Measurements from ENCODE around the gene COMT. TPM values are rescaled to one million over a fixed set of nuclear protein-coding genes. Genes with fewer than 3 reads are reported as not detected.

COMT gene
- total RNA-seq, 1 donor from 2014 or later: 175 TPM

- no peak for TF ChIP-seq CTCF (IDR thresholded peaks at IDR 0.05)
- ATAC-seq: peak; percentile 58
- H3K4me1 ChIP-seq: peaks cover 29% of the 10 kb centered on the region
- intact Hi-C loops (cut with DNase I): no loop called here
- no peaks in the 10 kb centered on the region for H3K27me3 ChIP-seq
- peak overlapping the region; percentile 82 for H3K27ac ChIP-seq
- no peaks in the 10 kb centered on the region for H3K9me3 ChIP-seq
- no peaks in the 10 kb centered on the region for H3K36me3 ChIP-seq
- no peak overlapping the region for H3K4me3 ChIP-seq
- no peak for DNase-seq
Measured at GRCh38 chr22:19995611-19996339, 54.2 kb downstream of the COMT start.

- Histone ChIP-seq H3K27me3 (no peaks in the 10 kb centered on the region), H3K9me3 (no peaks in the 10 kb centered on the region), H3K4me3 (no peak overlapping the region), H3K27ac (peak overlapping the region; percentile 82), H3K4me1 (peaks cover 37% of the 10 kb centered on the region), H3K36me3 (no peaks in the 10 kb centered on the region)
- ATAC-seq: no peak
- no peak for TF ChIP-seq CTCF (IDR thresholded peaks at IDR 0.05)
- intact Hi-C loops (cut with DNase I): no loop called here
- DNase-seq: no peak
Measured at GRCh38 chr22:19996694-19997384, 55.3 kb downstream of the COMT start.

DNA sequence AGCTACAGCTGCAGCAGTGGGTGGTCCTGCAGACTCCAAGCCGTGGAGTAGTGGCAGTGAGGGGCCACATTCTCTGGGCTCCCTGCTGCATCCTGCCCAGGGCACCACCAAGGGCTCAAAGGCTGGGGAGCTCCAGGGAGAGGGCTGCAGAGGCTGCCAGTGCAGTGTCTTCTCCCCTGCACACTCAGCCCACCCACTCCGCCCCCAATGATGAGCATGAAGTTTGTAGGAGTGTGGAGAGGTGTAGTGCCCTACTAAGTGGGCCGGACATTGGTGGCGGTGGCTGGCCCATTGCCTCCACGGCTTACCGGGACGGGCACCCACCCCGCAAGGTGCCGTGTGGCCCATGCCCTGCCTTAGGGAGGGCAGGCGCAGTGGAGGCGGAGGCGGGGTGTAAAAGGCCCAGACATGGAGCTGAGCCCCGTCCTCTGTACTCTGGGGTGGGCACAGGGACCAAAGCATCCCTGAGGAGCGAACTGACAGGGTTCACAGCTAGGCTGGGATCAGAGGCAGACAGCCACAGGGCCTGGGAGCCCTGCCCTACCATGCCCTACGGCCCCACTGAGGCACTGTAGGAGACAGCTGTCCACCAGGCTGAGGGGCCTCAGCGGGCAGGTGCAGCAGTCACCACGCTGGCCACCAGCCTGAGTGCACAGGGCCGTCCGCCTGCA, 56.1 kb downstream of the COMT start:
- no peak for TF ChIP-seq CTCF (IDR thresholded peaks at IDR 0.05)
- Histone ChIP-seq H3K9me3 (no peaks in the 10 kb centered on the region), H3K27ac (no peak overlapping the region), H3K4me3 (no peak overlapping the region), H3K36me3 (no peaks in the 10 kb centered on the region), H3K4me1 (peaks cover 44% of the 10 kb centered on the region), H3K27me3 (no peaks in the 10 kb centered on the region)
- intact Hi-C loops (cut with DNase I): no loop called here
- ATAC-seq (no peak), DNase-seq (no peak)

GRCh38 chr22:19998232-19998951, 56.8 kb downstream of the COMT start:
- H3K27me3 ChIP-seq: no peaks in the 10 kb centered on the region
- intact Hi-C loops (cut with DNase I): no loop called here
- no peak for ATAC-seq
- H3K9me3 ChIP-seq: no peaks in the 10 kb centered on the region
- no peak for DNase-seq
- no peak for TF ChIP-seq CTCF (IDR thresholded peaks at IDR 0.05)
- H3K27ac ChIP-seq: peak overlapping the region; percentile 51
- no peak overlapping the region for H3K4me3 ChIP-seq
- H3K4me1 ChIP-seq: peaks cover 44% of the 10 kb centered on the region
- H3K36me3 ChIP-seq: no peaks in the 10 kb centered on the region

DNA sequence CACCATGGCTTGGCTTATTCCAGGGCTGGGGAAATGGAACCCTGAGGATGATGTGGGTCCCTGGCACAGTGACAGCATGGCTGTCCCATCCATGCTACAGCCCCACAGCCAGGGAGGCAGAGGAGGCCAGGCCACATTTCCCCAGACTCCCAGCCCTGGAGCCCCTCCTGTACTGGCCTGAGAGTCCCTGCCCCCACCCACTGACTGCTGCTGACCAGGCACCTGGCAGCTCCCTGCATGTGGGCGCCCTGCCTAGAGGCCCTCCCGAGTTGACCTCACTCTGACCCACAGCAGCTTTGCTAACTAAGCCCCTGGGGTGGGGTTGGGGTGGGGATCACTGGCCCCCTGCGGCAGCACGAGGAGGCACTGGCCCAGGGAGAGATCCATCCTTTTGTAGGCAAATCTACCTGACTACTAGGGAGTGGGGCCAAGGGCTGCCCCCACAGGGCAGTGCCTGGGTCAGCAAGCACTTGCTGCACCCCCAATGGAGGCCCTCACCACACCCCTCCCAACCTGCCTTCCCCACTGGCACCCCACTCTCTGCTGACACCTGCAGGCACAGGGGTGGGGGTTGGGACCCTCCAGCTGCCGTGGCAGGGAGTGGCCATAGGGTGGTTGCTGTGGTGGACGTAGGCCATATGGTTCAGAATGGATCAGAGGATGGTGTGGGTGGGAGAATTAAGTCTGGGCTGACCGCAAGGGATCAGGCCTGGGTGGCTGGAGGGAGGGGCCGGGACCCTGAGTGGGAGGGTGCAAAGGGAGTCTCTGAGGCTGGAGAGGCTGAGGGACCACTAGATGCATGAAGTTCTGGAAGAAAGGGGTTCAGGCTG, 57.6 kb downstream of the COMT start:
- Histone ChIP-seq H3K4me3 (no peak overlapping the region), H3K4me1 (peaks cover 44% of the 10 kb centered on the region), H3K9me3 (no peaks in the 10 kb centered on the region), H3K27ac (no peak overlapping the region), H3K27me3 (no peaks in the 10 kb centered on the region), H3K36me3 (no peaks in the 10 kb centered on the region)
- no peak for TF ChIP-seq CTCF (IDR thresholded peaks at IDR 0.05)
- intact Hi-C loops (cut with DNase I): no loop called here
- no peak for ATAC-seq
- no peak for DNase-seq
